Measurements from ENCODE around the gene PIP5KL1. TPM values are rescaled to one million over a fixed set of nuclear protein-coding genes. Genes with fewer than 3 reads are reported as not detected.
A peak's percentile ranks its signal among the peaks of the same experiment; 100 is the strongest.

The PIP5KL1 gene
- polyA plus RNA-seq, 1 donor from 2014 or later: 1.1 TPM

DNA sequence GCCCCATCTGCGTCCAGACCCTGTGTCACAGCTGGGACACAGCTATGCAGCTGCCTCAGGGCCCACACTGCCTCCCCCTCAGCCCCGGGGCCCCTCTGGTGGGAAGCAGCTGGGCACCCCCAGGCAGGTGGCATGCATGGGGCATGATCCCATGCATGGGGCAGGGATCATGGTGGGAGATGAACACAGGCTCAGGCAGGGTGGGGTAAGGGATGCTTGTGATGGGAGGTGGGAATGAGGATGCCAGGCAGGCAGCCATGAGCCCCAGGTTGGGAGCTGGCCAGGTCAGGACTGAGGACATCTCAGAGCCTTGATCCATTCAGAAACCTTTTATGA is 30.5 kb upstream of the PIP5KL1 start:
- peaks cover 5% of the 10 kb centered on the region for H3K36me3 Mint-ChIP-seq

DNA sequence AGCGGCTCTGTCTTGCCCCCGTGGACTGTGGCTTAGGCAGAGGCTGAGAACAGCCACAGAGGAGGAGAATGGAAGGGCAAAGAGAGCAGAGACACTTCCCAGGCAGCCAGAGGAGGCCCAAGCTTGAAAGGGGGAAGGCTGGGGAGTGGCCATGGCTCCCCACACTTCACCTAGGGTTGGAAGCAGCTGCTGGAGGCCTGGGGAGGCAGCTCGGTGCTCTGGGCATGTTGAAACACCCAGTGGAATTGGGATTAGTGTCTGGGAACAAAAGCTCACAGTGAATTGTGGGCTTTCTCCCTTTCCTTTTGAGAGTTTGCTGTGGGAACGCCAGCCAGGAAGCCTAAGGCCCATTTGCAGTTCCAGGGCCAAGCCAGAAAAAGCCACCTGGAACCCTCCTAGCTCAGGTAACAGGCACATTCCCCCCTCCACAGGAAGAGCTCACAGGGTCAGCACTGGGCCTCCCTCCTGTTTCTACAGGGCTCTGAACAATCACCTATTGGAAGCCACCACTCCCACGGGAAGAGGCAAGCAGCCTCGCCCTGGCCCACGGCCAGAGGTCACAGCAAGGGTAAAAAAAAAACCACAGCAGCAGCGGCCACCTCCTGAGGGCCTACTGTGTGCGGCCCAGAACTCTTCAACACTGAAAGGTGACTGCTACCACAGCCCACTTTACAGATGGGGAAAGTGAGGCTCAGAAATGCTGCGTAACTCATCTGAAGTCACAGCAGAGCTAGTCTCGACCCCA is 30.0 kb upstream of the PIP5KL1 start:
- no peaks in the 10 kb centered on the region for H3K27me3 Mint-ChIP-seq
- peaks cover 49 to 67% (median 67%) of the 10 kb centered on the region in 3 donors for H3K4me1 Mint-ChIP-seq
- peaks cover 5% of the 10 kb centered on the region for H3K36me3 Mint-ChIP-seq
- H3K9me3 Mint-ChIP-seq: peaks cover 0 to 3% (median 0%) of the 10 kb centered on the region in 3 donors
- peak overlapping the region in 2 of 4 donors; percentile 12 to 30 for H3K4me3 Mint-ChIP-seq
- H3K27ac Mint-ChIP-seq: peak overlapping the region; percentile 67 to 88 (median 85)

More for the DNA sequence above, 30.5 kb upstream of the PIP5KL1 start:
- Mint-ChIP-seq H3K4me3 (peak overlapping the region in 2 of 4 donors; percentile 12 to 52), H3K27me3 (peaks cover 1% of the 10 kb centered on the region), H3K9me3 (peaks cover 0 to 3% (median 0%) of the 10 kb centered on the region in 3 donors), H3K27ac (peak overlapping the region; percentile 19 to 99 (median 88)), H3K4me1 (peaks cover 51 to 68% (median 65%) of the 10 kb centered on the region in 3 donors)

DNA sequence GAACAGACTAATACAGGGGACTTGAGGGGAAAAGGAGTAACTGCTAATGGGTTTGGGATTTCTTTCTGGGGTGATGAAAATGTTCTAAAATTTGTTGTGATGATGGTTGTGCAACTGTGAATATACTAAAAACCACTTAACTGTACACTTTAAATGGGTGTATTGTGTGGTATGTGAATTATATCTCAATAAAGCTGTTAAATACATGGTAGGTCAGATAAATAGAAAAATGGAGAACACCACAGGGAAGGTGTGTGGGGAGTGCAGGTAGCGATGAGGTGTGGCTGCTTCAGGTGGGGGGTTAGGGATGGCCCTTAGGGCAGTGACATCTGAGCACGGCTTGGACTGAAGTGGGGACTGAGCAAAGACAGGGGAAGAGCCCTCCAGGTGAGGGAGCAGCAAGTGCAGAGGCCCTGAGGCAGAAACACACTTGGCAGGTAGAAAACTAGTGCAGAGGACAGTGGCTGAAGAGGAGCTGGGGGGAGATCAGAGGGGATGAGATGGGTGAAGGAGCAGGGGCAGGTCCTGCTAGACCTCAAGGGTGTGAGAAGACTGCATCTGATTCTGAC is 29.3 kb upstream of the PIP5KL1 start:
- Mint-ChIP-seq H3K4me1 (peaks cover 46 to 66% (median 64%) of the 10 kb centered on the region in 3 donors), H3K27ac (peak overlapping the region; percentile 8 to 85 (median 67)), H3K36me3 (peaks cover 5% of the 10 kb centered on the region), H3K27me3 (no peaks in the 10 kb centered on the region), H3K9me3 (peaks cover 0 to 3% (median 0%) of the 10 kb centered on the region in 3 donors), H3K4me3 (peak overlapping the region in 2 of 4 donors; percentile 30 to 58)

GRCh38 chr9:127959398-127959797 is 28.8 kb upstream of the PIP5KL1 start:
- no peaks in the 10 kb centered on the region for H3K27me3 Mint-ChIP-seq
- peak overlapping the region; percentile 8 to 67 (median 47) for H3K27ac Mint-ChIP-seq
- H3K36me3 Mint-ChIP-seq: peaks cover 5% of the 10 kb centered on the region
- H3K4me1 Mint-ChIP-seq: peaks cover 46 to 64% (median 62%) of the 10 kb centered on the region in 3 donors
- peaks cover 0 to 3% (median 0%) of the 10 kb centered on the region in 3 donors for H3K9me3 Mint-ChIP-seq
- peak overlapping the region in 1 of 4 donors; percentile 30 for H3K4me3 Mint-ChIP-seq

DNA sequence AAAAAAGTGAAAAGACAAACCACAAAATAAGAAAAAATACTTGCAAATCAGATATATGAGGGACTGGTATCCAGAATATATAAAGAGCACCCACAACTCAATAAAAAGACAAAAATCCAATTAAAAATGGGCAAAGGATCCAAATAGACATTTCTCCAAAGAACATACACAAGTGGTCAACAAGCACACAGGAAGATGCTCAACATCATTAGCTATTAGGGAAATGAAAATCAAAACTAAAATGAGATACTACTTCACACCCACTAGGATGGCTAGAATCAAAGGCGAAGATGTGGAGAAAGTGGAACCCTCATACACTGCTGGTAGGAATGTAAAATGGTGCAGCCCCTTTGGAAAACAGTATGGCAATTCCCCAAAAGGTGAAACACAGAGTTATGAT is 28.2 kb upstream of the PIP5KL1 start:
- Mint-ChIP-seq H3K9me3 (peaks cover 0 to 3% (median 0%) of the 10 kb centered on the region in 3 donors), H3K4me1 (peaks cover 51 to 62% (median 55%) of the 10 kb centered on the region in 3 donors), H3K4me3 (no peak overlapping the region), H3K36me3 (peaks cover 5% of the 10 kb centered on the region), H3K27me3 (no peaks in the 10 kb centered on the region), H3K27ac (peak overlapping the region; percentile 24 to 71 (median 67))

GRCh38 chr9:127955294-127956015 is 24.9 kb upstream of the PIP5KL1 start:
- Mint-ChIP-seq H3K4me3 (peak overlapping the region in 3 of 4 donors; percentile 44 to 83 (median 66)), H3K27me3 (no peaks in the 10 kb centered on the region), H3K4me1 (peaks cover 36 to 52% (median 39%) of the 10 kb centered on the region in 3 donors), H3K9me3 (peaks cover 0 to 3% (median 0%) of the 10 kb centered on the region in 3 donors), H3K27ac (peak overlapping the region; percentile 33 to 84 (median 44)), H3K36me3 (peaks cover 5% of the 10 kb centered on the region)

GRCh38 chr9:127954831-127955293 is 24.3 kb upstream of the PIP5KL1 start:
- Mint-ChIP-seq H3K27me3 (no peaks in the 10 kb centered on the region), H3K4me1 (peaks cover 34 to 51% (median 35%) of the 10 kb centered on the region in 3 donors), H3K4me3 (peak overlapping the region in 1 of 4 donors; percentile 25), H3K27ac (peak overlapping the region; percentile 44 to 84 (median 67)), H3K9me3 (peaks cover 0 to 3% (median 0%) of the 10 kb centered on the region in 3 donors), H3K36me3 (peaks cover 5% of the 10 kb centered on the region)

DNA sequence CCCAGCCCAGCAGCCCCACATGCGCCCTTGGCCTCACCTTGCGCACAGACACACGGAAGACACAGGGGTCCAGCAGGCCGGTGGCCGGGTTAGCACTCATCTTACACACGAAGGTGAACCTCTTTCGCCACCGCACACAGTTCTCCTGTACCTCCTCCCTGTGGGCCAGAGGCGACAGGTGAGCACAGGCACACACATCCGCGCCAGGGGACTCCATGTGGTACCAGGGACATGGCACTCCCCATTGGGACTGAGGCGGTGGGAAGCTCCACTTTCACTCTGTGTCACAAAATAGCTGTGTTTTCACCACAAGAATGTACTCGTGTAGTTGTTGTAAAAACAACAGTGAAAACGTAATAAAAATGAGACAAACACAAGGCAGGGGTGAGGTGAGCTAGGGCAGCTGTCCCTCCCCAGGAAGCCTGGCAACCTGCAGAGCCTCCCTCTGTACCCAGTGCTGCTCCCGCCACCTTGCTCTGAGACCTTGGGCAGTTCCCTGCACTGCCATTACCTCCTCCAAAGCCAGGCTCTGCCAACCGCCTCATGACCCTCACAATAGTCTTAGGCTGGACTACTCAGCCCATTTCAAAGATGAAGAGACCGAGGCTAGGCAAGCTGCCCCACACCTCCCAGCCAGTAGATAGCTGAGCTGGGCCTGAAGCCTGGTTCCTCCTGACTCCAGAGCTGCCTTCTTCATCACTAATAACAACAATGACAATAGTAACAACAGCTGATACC is 23.4 kb upstream of the PIP5KL1 start:
- Mint-ChIP-seq H3K4me3 (peak overlapping the region; percentile 20 to 65 (median 32)), H3K27ac (peak overlapping the region; percentile 67 to 97 (median 81)), H3K36me3 (no peaks in the 10 kb centered on the region), H3K4me1 (peaks cover 25 to 42% (median 26%) of the 10 kb centered on the region in 3 donors), H3K27me3 (no peaks in the 10 kb centered on the region), H3K9me3 (peaks cover 0 to 3% (median 0%) of the 10 kb centered on the region in 3 donors)

DNA sequence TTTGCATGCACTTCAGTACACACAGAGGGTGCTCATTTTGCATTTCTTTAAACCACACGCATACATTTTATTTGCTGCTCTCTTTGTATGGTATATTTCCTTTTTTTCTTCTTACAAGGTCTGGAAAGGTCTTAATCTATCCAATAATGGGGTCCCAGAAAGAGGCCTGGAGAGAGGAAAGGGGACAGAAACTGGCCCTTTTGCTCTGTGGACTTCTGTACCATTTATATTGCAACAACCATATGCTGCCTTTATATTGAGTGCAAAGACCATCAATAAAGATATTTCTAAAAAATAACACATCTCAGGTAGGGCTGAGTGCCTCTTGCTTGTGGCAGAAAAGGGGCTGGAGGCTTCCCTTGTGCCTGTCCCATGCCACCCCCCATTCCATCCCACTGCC is 22.6 kb upstream of the PIP5KL1 start:
- peak overlapping the region in 2 of 4 donors; percentile 20 to 23 for H3K4me3 Mint-ChIP-seq
- no peaks in the 10 kb centered on the region for H3K27me3 Mint-ChIP-seq
- peaks cover 20 to 40% (median 24%) of the 10 kb centered on the region in 3 donors for H3K4me1 Mint-ChIP-seq
- H3K36me3 Mint-ChIP-seq: no peaks in the 10 kb centered on the region
- no peaks in the 10 kb centered on the region for H3K9me3 Mint-ChIP-seq
- H3K27ac Mint-ChIP-seq: peak overlapping the region; percentile 53 to 81 (median 67)

GRCh38 chr9:127950513-127951289 is 20.1 kb upstream of the PIP5KL1 start:
- Mint-ChIP-seq H3K27me3 (no peaks in the 10 kb centered on the region), H3K27ac (peak overlapping the region in 2 of 3 donors; percentile 74 to 79), H3K4me3 (peak overlapping the region in 2 of 4 donors; percentile 37 to 57), H3K36me3 (no peaks in the 10 kb centered on the region), H3K4me1 (peaks cover 15 to 28% (median 26%) of the 10 kb centered on the region in 3 donors), H3K9me3 (no peaks in the 10 kb centered on the region)

DNA sequence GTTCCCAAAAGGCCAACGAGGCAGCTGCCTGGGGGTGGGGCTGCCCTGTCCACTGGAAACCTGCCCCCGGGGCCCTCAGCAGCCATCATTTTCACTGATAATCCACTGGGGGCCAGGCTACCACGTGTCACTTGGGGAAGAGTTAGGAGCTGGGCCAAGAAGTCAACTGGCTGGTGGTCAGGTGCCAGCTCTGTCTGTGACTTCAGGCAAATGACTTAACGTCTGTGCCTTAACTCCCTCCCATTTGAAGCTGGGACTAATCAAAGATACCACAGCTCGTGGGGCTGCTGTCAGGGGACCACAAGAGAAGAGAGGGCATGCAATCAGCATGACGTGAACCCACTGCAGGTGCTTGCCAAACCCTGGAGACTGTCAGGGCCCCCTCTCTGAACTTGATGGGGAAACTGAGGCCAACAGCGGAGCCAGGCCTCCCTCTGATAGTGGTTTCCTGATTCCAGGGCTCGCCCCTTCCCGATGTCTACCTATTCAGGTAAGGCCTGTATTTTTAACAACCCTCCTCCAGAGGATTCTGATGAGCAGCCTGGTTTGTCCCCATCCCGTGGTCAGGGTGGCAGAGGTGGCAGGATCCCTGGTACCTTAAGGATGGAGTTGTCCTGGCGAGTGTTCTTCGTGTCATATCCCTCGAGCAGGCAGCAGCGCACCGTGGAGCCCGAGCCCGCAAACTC is 19.4 kb upstream of the PIP5KL1 start:
- Mint-ChIP-seq H3K4me1 (peaks cover 10 to 22% (median 22%) of the 10 kb centered on the region in 3 donors), H3K4me3 (peak overlapping the region in 1 of 4 donors; percentile 37), H3K36me3 (no peaks in the 10 kb centered on the region), H3K27me3 (no peaks in the 10 kb centered on the region), H3K9me3 (no peaks in the 10 kb centered on the region), H3K27ac (peak overlapping the region in 2 of 3 donors; percentile 79 to 85)

GRCh38 chr9:127947841-127948710 is 17.5 kb upstream of the PIP5KL1 start:
- Mint-ChIP-seq H3K9me3 (no peaks in the 10 kb centered on the region), H3K27me3 (no peaks in the 10 kb centered on the region), H3K27ac (peak overlapping the region; percentile 82 to 98 (median 91)), H3K4me1 (peaks cover 10 to 28% (median 25%) of the 10 kb centered on the region in 3 donors), H3K36me3 (no peaks in the 10 kb centered on the region), H3K4me3 (peak overlapping the region in 3 of 4 donors; percentile 20 to 69 (median 55))

Data from IgD-negative memory B cell (primary cell).